ENCODE data around the gene TTC23.

GRCh38 chr15:99108993-99109392, 140.4 kb downstream of the TTC23 start:
- TF ChIP-seq CTCF (IDR thresholded peaks at IDR 0.05) (no peak), ZFX (IDR thresholded peaks at IDR 0.05; ENCODE audit: borderline replicate concordance) (no peak)
